ENCODE data around the gene ATP10A. TPM values are rescaled to one million over a fixed set of nuclear protein-coding genes. Genes with fewer than 3 reads are reported as not detected.
"Not testable (repeated sequence)": the region's sequence is repeated elsewhere in the genome, so short reads cannot be mapped to it uniquely, and the experiment has no call there.

Gene ATP10A
- total and polyA plus RNA-seq, 7 donors = 0.08 to 0.60 (median 0.36) TPM

DNA sequence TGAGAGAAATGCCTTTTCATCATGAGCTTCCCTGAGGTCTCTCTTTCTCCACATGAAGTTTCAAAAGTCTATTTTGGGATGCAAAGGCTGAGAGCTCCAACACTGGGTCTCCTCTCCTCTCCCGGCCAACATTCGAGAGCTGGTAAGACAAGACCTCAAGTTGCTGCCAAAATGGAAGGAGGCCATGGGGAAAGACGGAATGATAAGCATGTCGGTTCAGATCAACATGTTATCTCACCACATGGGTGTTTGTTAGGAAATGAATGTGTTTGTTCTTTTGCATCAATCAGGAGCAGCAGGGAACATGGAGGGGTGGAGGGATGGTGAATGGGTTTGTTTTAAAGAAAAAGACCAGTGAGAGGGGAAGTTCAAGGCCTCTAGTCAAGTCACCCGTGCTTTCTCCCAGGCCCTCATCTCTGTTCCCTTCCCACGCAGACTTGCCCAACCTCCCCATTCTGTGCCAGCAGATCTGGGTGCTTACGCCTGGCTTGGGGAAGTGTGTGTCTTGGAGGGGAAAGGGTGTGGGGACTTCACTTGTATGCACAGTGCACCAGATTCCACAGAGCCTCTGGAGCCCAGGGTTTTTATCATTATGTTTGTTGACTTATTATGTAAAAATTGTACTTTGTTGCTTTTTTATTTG lies 23.5 kb upstream of the ATP10A start:
- TF ChIP-seq, protein P1, sequence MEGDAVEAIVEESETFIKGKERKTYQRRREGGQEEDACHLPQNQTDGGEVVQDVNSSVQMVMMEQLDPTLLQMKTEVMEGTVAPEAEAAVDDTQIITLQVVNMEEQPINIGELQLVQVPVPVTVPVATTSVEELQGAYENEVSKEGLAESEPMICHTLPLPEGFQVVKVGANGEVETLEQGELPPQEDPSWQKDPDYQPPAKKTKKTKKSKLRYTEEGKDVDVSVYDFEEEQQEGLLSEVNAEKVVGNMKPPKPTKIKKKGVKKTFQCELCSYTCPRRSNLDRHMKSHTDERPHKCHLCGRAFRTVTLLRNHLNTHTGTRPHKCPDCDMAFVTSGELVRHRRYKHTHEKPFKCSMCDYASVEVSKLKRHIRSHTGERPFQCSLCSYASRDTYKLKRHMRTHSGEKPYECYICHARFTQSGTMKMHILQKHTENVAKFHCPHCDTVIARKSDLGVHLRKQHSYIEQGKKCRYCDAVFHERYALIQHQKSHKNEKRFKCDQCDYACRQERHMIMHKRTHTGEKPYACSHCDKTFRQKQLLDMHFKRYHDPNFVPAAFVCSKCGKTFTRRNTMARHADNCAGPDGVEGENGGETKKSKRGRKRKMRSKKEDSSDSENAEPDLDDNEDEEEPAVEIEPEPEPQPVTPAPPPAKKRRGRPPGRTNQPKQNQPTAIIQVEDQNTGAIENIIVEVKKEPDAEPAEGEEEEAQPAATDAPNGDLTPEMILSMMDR (IDR thresholded peaks at IDR 0.05) = no peak
- intact Hi-C loops (cut with DNase I) = no loop called here
- ATAC-seq = peak; percentile 39 to 71 (median 69)
- Histone ChIP-seq H3K27ac (no peak overlapping the region), H3K4me1 (peaks cover 9% of the 10 kb centered on the region), H3K4me3 (no peak overlapping the region), H3K9me3 (no peaks in the 10 kb centered on the region), H3K27me3 (ENCODE audit: insufficient read depth in 3 of 3, low read length in 2 of 3) (no peaks in the 10 kb centered on the region), H3K36me3 (ENCODE audit: insufficient read depth in 1 of 2, low read depth in 1 of 2) (no peaks in the 10 kb centered on the region)
- no peak for DNase-seq
- 25 to 35% (median 27%) methylated on average over 7 of the region's 7 CpGs for WGBS, 3 donors

DNA sequence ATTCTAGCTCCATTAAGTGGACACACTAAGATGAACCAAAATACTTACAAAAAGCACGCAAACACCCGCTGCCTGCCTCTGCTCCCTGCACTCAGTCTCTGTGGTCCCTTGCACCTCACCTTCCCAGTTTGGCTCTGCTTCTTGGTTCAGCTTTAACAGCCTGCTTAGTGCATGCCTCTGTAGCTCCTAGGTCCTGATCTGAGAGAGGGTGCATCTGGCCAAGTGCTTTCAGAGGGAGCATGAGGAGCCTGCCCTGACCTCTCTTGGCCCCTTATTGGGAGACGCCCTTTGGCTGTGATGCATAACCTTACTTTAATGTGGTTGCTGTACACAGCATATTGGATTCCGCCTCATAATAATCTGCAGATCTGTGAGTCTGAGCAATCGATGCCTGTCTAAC lies 21.2 kb upstream of the ATP10A start:
- DNase-seq (no peak), ATAC-seq (no peak)
- Histone ChIP-seq H3K36me3 (ENCODE audit: insufficient read depth in 1 of 2, low read depth in 1 of 2) (no peaks in the 10 kb centered on the region), H3K27me3 (ENCODE audit: insufficient read depth in 3 of 3, low read length in 2 of 3) (no peaks in the 10 kb centered on the region), H3K4me3 (no peak overlapping the region), H3K9me3 (no peaks in the 10 kb centered on the region), H3K27ac (no peak overlapping the region), H3K4me1 (peaks cover 5% of the 10 kb centered on the region)
- WGBS, 3 donors = 50 to 68% (median 58%) methylated on average over 5 of the region's 5 CpGs
- TF ChIP-seq, protein P1 (IDR thresholded peaks at IDR 0.05) = no peak
- intact Hi-C loops (cut with DNase I) = no loop called here

DNA sequence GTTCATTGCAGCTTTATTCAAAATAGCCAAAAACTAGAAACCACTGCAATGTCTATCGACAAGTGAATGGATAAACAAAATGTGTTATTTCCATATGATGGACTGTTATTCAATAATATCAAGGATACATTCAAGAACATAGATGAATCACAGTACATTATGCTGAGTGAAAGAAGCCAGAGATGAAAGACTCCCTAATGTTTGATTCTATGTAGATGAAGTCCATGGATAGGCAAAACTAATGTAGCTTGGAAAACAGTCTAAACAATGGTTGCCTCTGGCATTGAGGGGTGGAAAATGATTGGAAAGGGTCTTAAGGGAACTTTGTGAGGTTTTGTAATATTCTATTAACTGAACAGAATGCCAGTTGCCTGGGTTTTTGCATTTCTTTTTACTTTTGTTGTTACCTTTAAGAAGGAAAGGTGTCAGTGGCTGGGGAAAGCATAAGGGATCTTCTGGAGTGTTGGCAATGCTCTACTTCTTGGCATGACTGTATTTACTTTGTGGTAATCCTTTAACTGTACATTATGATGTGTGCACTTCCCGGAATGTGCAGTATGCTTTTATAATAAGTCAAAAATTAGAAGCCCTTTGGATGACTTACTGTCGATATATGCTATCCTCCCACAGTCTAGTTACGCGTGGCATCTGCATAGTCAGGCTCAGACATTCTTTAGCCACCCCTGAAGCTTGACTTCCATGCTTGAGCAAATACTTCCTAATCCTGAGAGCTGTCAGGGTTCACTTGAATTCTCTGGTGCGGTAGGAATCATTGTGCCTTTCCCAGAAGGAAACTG lies 20.5 kb upstream of the ATP10A start:
- DNase-seq (no peak), ATAC-seq (no peak)
- Histone ChIP-seq H3K27me3 (ENCODE audit: insufficient read depth in 3 of 3, low read length in 2 of 3) (no peaks in the 10 kb centered on the region), H3K36me3 (ENCODE audit: insufficient read depth in 1 of 2, low read depth in 1 of 2) (no peaks in the 10 kb centered on the region), H3K27ac (no peak overlapping the region), H3K4me1 (peaks cover 5% of the 10 kb centered on the region), H3K4me3 (no peak overlapping the region), H3K9me3 (no peaks in the 10 kb centered on the region)
- TF ChIP-seq, protein P1 (IDR thresholded peaks at IDR 0.05) = no peak
- intact Hi-C loops (cut with DNase I) = no loop called here
- WGBS, 3 donors = 49 to 81% (median 76%) methylated on average over 6 of the region's 6 CpGs

DNA sequence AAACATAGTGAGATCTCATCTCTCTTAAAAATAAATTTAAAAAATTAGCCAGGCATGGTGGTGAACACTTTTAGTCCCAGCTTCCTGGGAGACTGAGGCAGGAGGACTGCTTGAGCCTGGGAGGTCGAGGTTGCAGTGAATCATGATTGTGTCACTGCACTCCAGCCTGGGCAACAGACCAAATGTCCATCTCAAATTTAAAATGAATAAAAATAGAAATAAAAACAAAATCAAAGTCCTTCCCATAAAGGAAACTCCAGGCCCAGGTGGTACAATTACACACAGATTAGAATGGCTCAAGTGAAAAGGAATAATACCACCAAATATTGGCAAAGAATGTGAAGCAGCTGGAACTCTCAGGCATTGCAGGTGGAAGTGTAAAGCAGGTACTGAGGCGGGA lies 19.3 kb upstream of the ATP10A start:
- Histone ChIP-seq H3K4me3 (no peak overlapping the region), H3K4me1 (peaks cover 5% of the 10 kb centered on the region), H3K27me3 (ENCODE audit: insufficient read depth in 3 of 3, low read length in 2 of 3) (no peaks in the 10 kb centered on the region), H3K36me3 (ENCODE audit: insufficient read depth in 1 of 2, low read depth in 1 of 2) (no peaks in the 10 kb centered on the region), H3K9me3 (no peaks in the 10 kb centered on the region), H3K27ac (no peak overlapping the region)
- TF ChIP-seq, protein P1 (IDR thresholded peaks at IDR 0.05) = no peak
- DNase-seq = no peak
- intact Hi-C loops (cut with DNase I) = no loop called here
- 58 to 72% (median 67%) methylated on average over 2 of the region's 2 CpGs for WGBS, 3 donors
- no peak for ATAC-seq

DNA sequence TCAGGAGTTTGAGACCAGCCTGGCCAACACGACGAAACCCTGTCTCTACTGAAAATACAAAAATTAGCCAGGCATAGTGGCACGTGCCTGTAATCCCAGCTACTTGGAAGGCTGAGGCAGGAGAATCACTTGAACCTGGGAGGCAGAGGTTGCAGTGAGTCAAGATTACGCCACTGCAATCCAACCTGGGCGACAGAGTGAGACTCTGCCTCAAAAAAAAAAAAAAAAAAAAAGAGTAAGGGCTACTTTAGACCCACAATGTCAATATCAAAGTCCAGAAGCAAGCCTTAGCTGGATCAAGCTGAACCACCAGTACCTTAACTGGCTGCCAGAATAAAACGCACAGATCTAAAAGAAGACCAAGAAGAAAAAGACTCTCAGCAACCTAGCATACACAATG lies 17.8 kb upstream of the ATP10A start:
- ATAC-seq; DNase-seq; H3K27ac ChIP-seq; H3K27me3 ChIP-seq (ENCODE audit: insufficient read depth in 3 of 3, low read length in 2 of 3); H3K9me3 ChIP-seq; H3K4me3 ChIP-seq; H3K36me3 ChIP-seq (ENCODE audit: insufficient read depth in 1 of 2, low read depth in 1 of 2); H3K4me1 ChIP-seq; intact Hi-C loops (cut with DNase I): not testable (repeated sequence)
- 87 to 96% (median 92%) methylated on average over 6 of the region's 6 CpGs for WGBS, 3 donors
